Neural cell (in vitro differentiated cells): ENCODE data around the gene TOMM40.

ENCODE experiments used
- EP300 ChIP-seq: fragments of 450-650 bp; conservative IDR thresholded peaks from 2 replicates; pipeline ENCODE4 v1.6.1; 2014; ENCODE audit warnings: antibody characterized with exemption, mild to moderate bottlenecking, moderate library complexity; ENCODE audit not compliant: poor library complexity, severe bottlenecking
- EZH2 ChIP-seq: fragments of 200-600, 300-800 bp; shearing (Covaris generic), sonication (generic); IDR thresholded peaks from 2 replicates; pipeline ENCODE4 v1.6.1; 2014; ENCODE audit warnings: antibody characterized with exemption, low read length, borderline replicate concordance, mild to moderate bottlenecking; ENCODE audit not compliant: insufficient read depth, poor library complexity, severe bottlenecking
- MXI1 ChIP-seq: fragments of 450-650 bp; conservative IDR thresholded peaks from 2 replicates; pipeline ENCODE4 v1.6.1; 2014; ENCODE audit warnings: antibody characterized with exemption, mild to moderate bottlenecking; ENCODE audit not compliant: poor library complexity, severe bottlenecking
- POLR2AphosphoS5 ChIP-seq: IDR thresholded peaks from 2 replicates; pipeline ENCODE4 v1.6.1; 2012
- RAD21 ChIP-seq: fragments of 450-650 bp; conservative IDR thresholded peaks from 2 replicates; pipeline ENCODE4 v1.6.1; 2014; ENCODE audit warnings: antibody characterized with exemption, mild to moderate bottlenecking, moderate library complexity
- SMC3 ChIP-seq: fragments of 450-650 bp; conservative IDR thresholded peaks from 2 replicates; pipeline ENCODE4 v1.6.1; 2014; ENCODE audit warnings: antibody characterized with exemption, mild to moderate bottlenecking, moderate library complexity; ENCODE audit not compliant: poor library complexity
- TAF1 ChIP-seq: IDR thresholded peaks from 2 replicates; pipeline ENCODE4 v1.6.1; 2012; ENCODE audit warnings: low read depth
- TF ChIP-seq, protein P1 (sequence below): IDR thresholded peaks from 2 replicates; pipeline ENCODE4 v1.6.1; 2012; ENCODE audit warnings: borderline replicate concordance
- TF ChIP-seq, protein P2 (sequence below): fragments of 450-650 bp; IDR thresholded peaks from 2 replicates; pipeline ENCODE4 v1.5.1; 2014; ENCODE audit warnings: antibody characterized with exemption, mild to moderate bottlenecking, moderate library complexity; ENCODE audit not compliant: poor library complexity, severe bottlenecking

DNA sequence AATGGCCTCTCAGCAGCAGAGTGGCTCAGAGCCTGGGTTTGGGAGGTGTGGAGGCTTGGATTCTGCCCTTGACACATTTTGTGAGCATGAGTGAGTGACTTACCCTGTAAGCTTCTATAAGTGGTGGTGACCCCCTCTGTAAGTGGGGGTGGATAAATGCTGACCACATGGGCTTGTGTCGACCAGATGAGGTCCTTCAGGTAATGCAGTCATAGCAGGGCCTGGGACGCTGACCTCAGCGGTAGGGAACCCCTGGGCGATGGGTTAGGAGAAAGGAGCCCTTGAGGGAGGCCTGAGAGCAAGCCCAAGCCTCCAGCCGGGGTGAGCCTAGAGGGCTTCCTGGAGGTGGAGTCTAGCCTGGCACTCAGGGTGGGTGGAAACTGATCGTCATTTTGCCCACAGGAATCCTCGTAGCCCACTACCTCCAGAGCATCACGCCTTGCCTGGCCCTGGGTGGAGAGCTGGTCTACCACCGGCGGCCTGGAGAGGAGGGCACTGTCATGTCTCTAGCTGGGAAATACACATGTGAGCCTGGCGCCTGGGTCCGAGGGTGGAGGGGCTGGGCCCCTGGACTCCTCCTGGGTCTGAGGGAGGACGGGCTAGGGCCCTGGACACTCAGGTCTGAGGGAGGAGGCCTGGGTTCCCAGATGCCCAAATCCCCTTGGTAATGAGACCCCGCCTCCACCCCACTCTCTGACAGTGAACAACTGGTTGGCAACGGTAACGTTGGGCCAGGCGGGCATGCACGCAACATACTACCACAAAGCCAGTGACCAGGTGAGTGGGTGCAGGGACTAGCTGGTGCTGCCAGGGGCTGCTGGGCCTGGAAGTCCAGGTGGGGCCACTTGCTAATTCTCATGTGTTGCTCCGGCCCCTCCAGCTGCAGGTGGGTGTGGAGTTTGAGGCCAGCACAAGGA lies 9.5 kb downstream of the TOMM40 start:
- no peak for TF ChIP-seq POLR2AphosphoS5
- TF ChIP-seq, protein P1, sequence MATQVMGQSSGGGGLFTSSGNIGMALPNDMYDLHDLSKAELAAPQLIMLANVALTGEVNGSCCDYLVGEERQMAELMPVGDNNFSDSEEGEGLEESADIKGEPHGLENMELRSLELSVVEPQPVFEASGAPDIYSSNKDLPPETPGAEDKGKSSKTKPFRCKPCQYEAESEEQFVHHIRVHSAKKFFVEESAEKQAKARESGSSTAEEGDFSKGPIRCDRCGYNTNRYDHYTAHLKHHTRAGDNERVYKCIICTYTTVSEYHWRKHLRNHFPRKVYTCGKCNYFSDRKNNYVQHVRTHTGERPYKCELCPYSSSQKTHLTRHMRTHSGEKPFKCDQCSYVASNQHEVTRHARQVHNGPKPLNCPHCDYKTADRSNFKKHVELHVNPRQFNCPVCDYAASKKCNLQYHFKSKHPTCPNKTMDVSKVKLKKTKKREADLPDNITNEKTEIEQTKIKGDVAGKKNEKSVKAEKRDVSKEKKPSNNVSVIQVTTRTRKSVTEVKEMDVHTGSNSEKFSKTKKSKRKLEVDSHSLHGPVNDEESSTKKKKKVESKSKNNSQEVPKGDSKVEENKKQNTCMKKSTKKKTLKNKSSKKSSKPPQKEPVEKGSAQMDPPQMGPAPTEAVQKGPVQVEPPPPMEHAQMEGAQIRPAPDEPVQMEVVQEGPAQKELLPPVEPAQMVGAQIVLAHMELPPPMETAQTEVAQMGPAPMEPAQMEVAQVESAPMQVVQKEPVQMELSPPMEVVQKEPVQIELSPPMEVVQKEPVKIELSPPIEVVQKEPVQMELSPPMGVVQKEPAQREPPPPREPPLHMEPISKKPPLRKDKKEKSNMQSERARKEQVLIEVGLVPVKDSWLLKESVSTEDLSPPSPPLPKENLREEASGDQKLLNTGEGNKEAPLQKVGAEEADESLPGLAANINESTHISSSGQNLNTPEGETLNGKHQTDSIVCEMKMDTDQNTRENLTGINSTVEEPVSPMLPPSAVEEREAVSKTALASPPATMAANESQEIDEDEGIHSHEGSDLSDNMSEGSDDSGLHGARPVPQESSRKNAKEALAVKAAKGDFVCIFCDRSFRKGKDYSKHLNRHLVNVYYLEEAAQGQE: no peak
- no peak for TF ChIP-seq EZH2
- TF ChIP-seq EP300: no peak
- no peak for TF ChIP-seq TAF1
- TF ChIP-seq, protein P2, sequence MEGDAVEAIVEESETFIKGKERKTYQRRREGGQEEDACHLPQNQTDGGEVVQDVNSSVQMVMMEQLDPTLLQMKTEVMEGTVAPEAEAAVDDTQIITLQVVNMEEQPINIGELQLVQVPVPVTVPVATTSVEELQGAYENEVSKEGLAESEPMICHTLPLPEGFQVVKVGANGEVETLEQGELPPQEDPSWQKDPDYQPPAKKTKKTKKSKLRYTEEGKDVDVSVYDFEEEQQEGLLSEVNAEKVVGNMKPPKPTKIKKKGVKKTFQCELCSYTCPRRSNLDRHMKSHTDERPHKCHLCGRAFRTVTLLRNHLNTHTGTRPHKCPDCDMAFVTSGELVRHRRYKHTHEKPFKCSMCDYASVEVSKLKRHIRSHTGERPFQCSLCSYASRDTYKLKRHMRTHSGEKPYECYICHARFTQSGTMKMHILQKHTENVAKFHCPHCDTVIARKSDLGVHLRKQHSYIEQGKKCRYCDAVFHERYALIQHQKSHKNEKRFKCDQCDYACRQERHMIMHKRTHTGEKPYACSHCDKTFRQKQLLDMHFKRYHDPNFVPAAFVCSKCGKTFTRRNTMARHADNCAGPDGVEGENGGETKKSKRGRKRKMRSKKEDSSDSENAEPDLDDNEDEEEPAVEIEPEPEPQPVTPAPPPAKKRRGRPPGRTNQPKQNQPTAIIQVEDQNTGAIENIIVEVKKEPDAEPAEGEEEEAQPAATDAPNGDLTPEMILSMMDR: no peak
- TF ChIP-seq SMC3: no peak
- TF ChIP-seq RAD21: no peak
- TF ChIP-seq MXI1: no peak
